ENCODE measurements around the gene CDC42BPA.

GRCh38 chr1:227299688-227300087 lies 18.6 kb downstream of the CDC42BPA start:
- TF ChIP-seq POLR2A (IDR thresholded peaks at IDR 0.05) = no peak
- TF ChIP-seq POLR2AphosphoS5 (IDR thresholded peaks at IDR 0.05) = no peak
